LNCaP clone FGC (cell line): ENCODE measurements around the gene SMCO4.
A peak's percentile ranks its signal among the peaks of the same experiment; 100 is the strongest.
"Not testable (repeated sequence)": the region's sequence is repeated elsewhere in the genome, so short reads cannot be mapped to it uniquely, and the experiment has no call there.

Experiments used
- DNase-seq: peaks from one replicate; pipeline ENCODE4 v3.0.0-alpha.2; 2011; ENCODE audit warnings: low read depth
- H3K4me3 ChIP-seq: 2 replicates; pipeline ENCODE4 v1.5.1; 2011; ENCODE audit warnings: mild to moderate bottlenecking, low read depth, low read length, control low read depth
- CTCF ChIP-seq: IDR thresholded peaks from 2 replicates; pipeline ENCODE4 v1.5.1; 2012; ENCODE audit warnings: mild to moderate bottlenecking; ENCODE audit not compliant: control insufficient read depth, insufficient read depth; ENCODE audit errors: extremely low read depth

The SMCO4 gene

GRCh38 chr11:93543292-93543977 is at the start of gene SMCO4:
TSS of gene SMCO4 (minus strand) at chr11:93543391. CDS start at chr11:93479189, 64,202 bp downstream.
- TF ChIP-seq CTCF, result peak; percentile 87
- peak within 1 kb of the TSS; percentile 66 for H3K4me3 ChIP-seq
- DNase-seq, result no peak

DNA sequence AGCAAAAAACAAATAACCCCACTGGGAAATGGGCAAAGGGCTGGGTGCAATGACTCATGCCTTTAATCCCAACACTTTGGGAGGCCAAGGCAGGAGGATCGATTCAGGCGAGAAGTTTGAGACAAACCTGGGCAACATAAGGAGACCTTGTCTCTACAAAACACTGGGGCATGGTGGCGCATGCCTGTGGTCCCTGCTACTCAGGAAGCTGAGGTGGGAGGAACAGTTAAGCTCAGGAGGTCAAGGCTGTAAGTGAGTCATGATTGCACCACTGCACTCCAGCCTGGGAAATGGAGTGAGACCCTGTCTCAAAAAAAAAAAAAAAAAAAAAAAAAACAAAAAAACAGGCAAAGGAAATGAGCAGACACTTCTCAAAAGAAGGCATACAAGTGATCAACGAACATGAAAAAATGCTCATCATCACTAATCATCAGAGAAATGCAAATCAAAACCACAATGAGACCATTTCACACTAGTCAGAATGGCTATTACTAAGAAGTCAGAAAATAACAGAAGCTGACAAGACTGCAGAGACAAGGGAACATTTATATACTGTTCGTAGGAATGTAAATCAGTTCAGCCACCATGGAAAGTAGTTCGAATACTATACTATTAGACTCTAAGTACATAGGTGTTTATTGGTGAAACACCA is 48.2 kb upstream of the SMCO4 start:
- TF ChIP-seq CTCF, result no peak
- DNase-seq, result no peak
- H3K4me3 ChIP-seq, result no peak overlapping the region

GRCh38 chr11:93589347-93589746 is 46.2 kb upstream of the SMCO4 start:
- no peak for TF ChIP-seq CTCF
- H3K4me3 ChIP-seq, result no peak overlapping the region

DNA sequence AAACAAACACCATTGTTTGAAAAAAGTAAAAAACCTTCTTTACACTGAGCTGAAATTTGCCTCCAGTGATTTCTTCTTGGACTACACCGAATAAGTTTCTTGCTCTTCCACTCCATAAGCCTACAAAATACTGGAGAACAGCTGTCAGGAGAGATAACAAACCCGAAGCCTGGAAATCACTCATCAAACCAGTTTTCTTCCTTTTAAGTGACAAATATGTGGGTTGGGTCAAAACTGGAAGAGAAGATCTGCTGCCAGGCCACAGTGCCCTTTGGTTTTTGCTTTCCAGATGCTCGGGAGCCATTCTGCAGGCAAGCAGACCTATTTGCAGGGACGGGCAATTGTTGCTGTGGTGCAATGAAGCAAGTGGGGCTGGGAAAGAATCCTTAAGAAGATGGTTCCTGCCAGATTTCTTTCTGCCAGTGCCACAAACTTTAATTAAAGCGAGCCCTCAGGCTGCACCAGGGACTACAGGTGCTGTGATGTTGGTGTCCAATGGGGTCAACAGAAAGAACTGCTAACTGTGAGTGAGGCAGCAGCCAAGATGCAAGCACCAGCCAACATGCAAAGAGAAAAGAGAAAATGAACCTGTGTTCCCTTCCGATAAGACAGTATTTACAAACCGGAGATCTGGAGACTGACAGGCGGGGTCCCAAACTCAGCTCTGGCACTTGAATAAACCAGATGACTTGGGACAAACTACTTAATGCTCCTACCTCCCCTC is 44.8 kb upstream of the SMCO4 start:
- DNase-seq, result no peak
- no peak for TF ChIP-seq CTCF
- H3K4me3 ChIP-seq, result no peak overlapping the region

More at GRCh38 chr11:93589347-93589746, 46.2 kb upstream of the SMCO4 start:
- no peak for DNase-seq

DNA sequence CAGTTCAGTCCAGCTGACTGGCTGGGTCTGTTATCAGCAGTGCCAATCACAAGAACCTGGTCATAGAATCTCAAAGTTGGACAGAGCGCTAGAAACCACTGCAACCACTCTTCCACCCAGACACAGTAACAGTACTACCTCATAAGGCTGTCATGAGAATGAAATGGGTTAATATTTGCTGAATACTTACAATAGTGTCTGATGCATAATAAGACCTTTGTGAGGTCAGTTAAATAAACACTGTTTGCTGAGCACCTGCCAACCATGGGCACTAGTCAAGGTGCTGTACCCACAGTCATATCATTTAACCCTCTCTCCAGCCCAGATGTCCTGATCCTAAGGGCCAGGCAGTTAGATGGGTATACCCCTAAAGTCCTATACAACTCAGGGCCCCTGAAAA is 44.2 kb upstream of the SMCO4 start:
- DNase-seq, result not testable (repeated sequence)

DNA sequence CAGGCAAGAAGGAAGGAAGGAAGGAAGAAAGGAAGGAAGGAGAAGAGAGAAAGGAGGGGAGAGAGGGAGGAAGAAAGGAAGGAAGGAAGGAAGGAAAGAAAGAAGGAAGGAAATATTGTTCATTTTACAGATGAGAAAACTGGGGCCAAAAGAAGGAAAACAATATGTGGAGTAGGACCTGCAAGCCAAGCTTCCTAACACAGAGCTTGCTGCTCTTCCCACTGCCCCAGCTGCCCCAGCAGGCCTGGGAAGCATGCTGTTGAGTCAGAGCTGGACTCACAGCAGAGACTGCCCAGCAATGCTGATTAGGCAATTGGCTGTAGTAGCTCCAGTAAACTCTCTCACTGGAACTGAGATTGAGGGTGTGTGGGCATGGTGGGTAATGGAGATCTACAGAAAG is 42.6 kb upstream of the SMCO4 start:
- no peak for TF ChIP-seq CTCF
- H3K4me3 ChIP-seq, result no peak overlapping the region
- DNase-seq, result no peak

More for the DNA sequence above, 44.2 kb upstream of the SMCO4 start:
- H3K4me3 ChIP-seq, result not testable (repeated sequence)

GRCh38 chr11:93583490-93583889 is 40.3 kb upstream of the SMCO4 start:
- TF ChIP-seq CTCF, result no peak
- no peak overlapping the region for H3K4me3 ChIP-seq
- DNase-seq, result no peak
